T follicular helper cell (primary cell): Measurements from ENCODE around the gene TRPT1.

Source experiments
- DNase-seq: peaks from one replicate; pipeline ENCODE4 v3.0.0-alpha.2; 2020; ENCODE audit warnings: low read depth
- total RNA-seq, 2 experiments: gene quantifications; one replicate each; lab custom pipeline; 2026; lab: John Stamatoyannopoulos, UW

Gene TRPT1, protein sequence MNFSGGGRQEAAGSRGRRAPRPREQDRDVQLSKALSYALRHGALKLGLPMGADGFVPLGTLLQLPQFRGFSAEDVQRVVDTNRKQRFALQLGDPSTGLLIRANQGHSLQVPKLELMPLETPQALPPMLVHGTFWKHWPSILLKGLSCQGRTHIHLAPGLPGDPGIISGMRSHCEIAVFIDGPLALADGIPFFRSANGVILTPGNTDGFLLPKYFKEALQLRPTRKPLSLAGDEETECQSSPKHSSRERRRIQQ
- 16.2 to 22.0 reads per million in 2 experiments for total RNA-seq

DNA sequence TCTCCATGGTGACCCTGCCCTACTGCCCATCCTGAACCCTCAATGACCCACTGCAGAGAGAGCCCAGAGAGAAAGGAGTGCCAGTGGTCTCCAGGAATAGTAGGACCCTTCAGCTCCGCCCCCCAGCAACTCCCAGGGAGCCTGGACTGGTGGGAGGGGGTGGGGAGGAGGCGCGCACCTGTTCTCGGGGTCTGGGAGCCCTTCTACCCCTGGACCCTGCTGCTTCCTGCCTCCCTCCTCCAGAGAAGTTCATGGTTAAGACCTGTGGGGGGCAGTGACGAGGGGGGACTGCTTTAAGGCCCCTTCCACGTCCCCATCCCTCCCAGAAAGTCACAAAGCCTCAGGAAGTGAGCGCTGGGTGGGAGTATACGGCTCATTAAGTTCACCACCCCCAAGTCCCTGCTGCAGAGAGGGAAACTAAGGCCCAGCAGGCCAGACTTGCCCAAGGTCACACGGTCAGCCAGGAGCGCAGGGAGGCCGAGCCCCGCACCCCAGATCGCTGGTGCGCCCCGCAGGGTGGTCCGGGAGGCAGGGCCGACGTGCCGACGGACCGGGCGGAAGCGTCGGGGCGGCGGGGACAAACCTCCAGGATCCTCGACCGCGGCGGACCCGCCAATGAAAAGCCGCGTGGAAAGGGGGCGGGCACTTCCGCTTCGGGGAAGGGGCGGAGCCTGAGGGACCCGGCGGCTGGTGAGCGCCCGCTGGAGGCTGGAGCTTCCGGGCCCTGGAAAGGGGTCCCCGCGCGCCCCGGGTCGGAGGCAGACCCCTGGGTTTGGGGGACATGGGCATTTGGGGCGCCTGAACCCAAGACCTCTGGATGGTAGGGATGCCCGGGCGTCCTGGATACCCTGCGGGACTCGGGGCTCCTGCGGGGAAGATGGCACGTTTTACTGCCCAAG, at the start of gene TRPT1, which contains the start of gene NUDT22:
Gene TRPT1, minus strand, starts transcription at position 579 of the 899 bp plus-strand sequence. Its CDS starts 326 bp downstream, at position 253.
Gene NUDT22, plus strand, starts transcription at position 667 of the 899 bp plus-strand sequence. CDS start 379 bp downstream, outside the sequence.
- DNase-seq, result peak; percentile 85

DNA sequence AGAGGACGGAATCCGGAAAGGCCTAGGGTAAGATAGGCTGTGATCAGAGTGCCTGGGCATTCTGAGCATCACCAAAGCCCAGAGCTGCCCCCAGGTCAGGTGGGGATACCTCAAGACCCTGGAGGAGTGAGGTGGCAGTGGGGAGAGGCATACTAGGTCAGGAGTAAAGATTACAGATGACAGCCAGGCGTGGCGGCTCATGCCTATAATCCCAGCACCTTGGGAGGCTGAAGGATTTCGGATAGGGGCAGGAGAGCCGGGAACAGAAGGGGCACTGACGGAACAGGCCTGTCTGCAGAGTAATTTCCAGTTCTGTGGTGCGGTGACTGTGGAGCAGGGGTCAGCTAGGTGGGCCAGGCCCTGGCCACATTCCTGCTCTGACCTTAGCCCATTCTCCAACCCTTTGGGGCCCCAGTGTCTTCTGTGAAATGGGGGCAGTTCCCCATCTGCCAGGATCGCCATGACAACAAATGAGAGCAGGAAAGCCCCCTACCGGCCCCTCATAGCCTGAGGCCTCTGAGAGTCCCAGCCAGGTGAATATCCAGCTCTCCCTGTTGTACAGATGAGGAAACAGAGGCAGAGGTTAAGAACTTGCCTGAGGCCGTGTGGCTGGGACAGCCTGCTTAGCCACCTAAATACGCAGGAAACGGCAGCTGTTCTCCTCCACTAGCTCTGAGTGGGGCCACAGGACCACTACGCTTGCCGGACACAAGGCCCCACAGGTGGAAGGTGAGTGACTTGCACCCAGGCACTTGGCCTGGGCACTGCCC, 49.2 kb upstream of the TRPT1 start:
- DNase-seq, result no peak

DNA sequence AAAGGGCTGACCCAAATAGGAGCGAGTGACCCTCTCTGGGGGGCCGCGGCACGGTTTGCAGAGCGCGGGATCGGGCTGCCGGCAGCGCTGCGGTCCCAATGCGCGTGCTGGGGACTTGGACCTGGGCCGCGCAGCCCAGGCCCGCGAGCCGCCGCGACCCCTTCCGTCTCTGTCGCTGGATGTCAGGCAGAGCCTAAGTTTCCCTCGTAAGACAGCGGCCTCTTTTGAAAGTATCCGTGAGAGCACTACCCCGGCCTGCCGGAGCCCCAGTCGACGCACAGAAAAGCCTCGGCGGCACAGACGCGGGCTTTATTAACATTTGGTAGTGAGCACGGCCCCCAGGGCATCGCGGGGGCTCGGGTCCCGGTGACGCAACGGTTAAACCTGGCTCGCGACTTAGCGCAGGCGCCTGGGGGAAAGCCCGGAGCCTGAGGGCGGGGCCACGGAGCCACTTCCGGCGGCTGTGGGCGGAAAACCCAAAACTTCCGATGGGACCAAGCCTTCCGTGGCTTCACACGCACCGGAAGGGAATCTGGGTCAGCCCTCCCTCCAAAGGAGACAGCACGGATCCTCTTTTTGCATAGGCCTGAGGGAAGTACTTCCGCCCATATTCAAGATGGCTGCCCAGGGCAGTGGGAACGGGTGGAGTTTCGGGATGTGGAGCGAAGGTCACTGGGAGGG, 43.7 kb upstream of the TRPT1 start:
- peak; percentile 96 for DNase-seq

DNA sequence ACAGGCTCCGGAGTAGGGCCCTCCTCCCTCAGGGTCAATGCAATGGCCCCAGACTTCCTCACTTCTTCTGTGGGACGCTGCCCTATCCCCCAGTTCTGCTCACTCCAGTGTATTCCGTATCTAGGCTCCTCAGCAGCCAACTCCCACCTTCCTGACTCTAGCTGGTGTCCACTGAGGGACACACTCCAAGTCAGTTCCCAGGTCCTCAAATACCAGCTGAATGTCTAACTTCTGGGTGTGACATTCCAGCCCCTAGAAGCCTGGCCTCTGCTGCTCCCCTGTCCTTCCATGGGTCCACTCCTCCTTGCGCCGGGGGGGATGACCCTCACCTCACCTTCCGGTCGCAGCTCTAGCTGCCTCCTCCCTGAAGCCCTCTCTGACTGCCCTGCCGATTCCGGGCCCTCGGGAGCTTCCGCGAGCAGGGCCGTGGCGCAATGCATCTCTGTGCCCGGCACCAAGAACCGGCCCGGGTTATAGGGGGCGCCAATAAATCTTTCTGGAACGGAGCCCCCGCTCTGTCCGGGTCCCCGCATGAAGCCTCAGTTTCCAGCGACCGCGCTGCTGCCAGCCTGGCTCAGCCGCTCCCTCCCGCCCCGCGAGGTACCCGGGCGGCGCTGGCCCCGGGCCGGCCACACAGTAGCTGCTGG, 43.0 kb upstream of the TRPT1 start:
- no peak for DNase-seq

DNA sequence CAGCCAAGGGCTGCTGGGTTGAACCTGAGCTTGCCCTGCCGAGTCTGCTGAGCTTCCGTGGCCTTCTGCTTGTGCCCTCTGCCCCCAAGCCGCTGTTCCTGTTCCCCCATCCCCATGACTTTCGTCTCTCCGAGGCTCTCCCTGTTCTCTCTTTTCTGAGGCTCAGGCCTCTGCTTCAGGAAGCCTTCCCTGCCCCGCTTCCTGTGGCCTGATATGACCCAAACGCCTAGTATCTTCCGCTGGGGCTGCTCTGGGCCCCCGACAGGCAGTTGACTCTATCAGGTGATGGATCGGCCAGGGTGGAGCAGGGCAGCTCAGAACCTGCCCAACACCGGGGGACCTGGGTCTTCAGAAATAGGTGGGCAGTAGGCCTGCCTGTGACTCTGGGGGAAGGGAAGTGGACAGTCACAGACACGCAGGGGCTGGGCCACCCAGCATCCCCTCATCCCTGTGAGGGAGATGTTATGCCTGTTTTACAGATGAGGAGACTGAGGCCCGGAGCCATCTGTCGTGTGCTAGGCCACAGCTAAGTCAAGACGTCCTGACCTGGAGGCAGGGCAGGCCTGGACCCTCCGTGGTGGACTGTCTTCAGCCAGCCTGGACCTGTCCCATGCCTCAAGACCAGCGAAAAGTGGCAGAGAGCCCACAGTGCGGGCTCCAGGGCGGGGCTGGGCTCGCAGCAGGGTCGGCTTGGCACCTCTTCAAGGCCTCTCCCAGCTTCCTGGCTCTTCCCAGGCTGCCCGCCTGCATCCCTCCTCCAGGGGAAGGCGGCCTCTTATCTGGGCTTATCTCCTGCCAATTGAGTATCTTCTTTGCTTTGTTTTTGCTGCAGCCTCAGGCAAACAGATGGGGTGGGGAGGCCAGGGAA, 42.3 kb upstream of the TRPT1 start:
- no peak for DNase-seq

DNA sequence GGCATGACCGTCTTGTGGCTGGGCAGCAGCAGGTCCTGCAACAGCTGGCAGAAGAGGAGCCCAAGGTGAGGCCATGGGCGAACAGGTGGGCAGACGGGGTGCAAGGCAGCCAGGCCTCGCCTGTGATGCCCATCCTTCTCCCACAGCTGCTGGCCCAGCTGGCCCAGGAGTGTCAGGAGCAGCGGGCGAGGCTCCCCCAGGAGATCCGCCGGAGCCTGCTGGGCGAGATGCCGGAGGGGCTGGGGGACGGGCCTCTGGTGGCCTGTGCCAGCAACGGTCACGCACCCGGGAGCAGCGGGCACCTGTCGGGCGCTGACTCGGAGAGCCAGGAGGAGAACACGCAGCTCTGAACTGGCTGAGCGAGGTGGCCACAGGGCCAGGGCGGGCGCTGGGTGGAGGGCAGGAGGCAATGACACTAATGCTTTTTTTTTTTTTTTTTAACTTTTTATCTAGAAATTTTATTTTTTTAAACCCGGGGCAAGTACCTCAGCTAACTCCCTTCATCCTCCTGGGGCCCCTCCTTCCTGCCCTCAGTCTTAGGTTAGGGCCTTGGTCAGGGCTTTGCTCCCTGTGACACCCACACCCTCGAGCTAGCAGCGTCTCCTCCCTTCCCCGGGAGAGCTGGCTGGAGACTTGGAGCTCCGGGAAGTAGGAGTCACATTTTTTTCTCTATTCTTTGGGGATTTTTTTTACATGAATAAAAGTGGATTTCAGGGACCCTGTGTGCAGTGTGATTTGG, 41.4 kb upstream of the TRPT1 start:
- DNase-seq, result no peak

DNA sequence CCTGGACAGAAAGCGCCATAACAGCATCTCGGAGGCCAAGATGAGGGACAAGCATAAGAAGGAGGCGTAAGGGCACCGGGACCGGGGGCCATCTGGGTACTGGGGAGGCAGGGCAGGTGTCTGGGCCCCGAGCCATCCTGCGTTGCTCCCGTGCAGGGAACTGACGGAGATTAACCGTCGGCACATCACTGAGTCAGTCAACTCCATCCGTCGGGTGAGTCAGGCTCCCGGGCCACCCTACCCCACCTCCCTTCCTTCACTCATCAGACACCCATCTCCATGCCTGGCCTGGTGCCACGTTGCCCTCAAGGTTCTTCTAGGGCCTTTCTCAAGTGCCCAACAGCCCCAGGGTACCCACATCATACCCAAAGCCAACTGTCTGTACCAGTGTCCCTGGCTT, 40.4 kb upstream of the TRPT1 start:
- no peak for DNase-seq

DNA sequence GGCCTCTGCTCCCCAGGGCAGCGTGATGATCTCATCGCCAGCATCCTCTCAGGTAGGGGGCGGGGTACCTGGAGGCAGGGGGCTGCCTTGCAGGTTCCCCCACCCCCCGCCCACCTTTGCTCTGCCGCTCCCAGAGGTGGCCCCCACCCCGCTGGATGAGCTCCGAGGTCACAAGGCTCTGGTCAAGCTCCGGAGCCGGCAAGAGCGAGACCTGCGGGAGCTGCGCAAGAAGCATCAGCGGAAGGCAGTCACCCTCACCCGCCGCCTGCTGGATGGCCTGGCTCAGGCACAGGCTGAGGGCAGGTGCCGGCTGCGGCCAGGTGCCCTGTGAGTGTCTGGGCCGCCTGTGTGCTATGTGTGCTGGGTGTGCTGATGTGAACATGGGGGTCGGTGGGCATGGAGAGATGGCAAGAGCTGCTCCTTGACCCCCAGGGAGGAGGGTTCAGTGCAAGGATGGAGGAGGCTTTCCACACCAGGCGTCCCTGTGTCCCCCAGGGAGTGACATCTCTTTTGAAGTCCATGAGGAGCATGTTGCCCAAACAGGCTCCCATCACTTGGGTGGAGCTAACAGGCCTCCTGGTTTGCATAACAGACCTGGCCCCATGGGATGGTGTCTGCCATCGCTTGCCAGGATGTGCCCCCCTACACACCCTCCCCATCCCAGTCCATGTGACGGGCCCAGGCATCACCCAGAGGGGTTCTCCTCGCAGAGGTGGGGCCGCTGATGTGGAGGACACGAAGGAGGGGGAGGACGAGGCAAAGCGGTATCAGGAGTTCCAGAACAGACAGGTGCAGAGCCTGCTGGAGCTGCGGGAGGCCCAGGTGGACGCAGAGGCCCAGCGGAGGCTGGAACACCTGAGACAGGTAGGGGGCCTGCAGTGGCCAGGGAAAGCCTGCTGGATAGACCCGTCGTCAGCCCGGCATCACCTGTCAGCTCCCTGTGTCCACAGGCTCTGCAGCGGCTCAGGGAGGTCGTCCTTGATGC, 39.5 kb upstream of the TRPT1 start:
- no peak for DNase-seq

DNA sequence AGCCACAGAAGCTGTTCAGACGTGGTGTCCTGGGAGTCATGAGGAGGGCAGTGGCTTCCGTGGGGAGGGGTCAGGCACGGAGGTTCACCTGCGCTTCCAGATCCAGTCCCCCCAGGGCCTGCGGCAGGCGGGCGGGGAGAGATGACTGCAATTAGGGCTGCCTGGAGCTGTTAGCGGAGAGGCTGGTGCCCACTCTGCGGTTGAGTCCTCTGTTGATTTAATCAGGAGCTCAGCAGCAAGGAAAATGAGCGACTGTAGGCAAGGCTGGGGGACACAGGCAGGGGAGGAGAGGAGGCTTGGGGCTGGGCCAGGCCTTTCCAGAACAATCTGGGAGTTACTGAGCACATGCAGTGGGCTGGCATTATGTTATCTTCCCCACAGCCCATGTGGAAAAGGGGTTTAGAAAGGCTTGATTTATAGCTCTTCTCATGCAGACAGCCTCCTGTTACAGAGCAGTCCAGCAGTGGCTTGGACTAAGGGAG, 38.4 kb upstream of the TRPT1 start:
- DNase-seq, result no peak

DNA sequence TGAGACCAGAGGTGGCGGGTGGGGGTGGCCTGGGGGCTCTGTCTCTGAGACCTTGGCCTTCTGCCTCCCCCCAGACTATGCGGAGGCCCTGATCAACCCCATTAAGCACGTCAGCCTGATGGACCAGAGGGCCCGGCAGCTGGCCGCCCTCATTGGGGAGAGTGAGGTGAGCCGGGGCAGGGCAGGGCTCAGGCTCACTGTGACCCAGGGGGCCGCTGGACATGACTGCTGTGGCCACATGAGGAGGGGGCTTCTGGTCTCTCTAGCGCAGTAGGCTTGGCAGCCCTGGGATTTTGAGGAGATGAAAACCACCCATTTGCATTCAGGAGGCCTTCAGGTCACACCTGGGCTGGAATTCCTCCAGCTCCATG, 37.9 kb upstream of the TRPT1 start:
- DNase-seq, result no peak

DNA sequence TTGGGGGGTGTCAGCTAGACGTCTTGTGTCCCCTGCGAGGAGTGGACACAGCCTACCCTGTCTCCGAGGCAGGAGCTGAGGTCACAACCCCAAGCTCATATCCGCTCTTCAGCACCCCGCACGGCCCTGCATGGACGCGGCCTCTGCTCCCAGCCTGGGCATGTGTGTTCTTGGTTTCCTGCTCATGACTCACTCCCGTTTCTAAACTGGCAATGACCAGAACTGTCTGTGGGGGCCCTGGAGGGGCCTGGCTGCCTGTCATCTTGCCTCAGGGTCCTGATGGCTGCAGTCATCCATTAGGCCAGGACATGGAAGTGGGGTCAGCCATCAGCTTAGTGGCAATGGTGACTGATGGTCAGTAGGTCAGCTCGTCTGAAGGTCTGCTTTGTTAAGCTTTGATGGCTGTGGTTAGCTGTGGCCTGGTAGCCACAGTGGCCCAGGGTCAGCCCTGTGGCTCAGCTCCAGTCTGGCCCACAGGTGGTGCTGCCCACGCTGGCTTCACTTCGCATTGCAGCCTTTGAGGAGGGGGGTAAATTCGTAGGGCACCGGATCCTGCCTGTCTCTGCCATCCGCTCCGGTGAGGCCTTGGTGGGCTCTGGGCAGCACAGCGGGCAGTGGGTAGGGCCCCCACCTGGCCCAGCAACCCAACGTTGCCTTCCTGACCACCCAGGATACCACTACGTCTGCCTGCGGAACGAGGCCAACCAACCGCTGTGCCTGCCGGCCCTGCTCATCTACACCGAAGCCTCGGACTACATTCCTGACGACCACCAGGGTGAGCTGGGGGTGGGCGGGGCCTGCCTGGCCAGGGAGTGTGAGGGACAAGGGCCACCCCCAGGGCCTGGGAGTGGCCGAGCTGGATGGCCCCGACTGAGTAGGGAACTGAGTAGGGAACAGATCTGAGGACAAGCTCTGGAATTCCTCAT, 37.3 kb upstream of the TRPT1 start:
- DNase-seq, result no peak

DNA sequence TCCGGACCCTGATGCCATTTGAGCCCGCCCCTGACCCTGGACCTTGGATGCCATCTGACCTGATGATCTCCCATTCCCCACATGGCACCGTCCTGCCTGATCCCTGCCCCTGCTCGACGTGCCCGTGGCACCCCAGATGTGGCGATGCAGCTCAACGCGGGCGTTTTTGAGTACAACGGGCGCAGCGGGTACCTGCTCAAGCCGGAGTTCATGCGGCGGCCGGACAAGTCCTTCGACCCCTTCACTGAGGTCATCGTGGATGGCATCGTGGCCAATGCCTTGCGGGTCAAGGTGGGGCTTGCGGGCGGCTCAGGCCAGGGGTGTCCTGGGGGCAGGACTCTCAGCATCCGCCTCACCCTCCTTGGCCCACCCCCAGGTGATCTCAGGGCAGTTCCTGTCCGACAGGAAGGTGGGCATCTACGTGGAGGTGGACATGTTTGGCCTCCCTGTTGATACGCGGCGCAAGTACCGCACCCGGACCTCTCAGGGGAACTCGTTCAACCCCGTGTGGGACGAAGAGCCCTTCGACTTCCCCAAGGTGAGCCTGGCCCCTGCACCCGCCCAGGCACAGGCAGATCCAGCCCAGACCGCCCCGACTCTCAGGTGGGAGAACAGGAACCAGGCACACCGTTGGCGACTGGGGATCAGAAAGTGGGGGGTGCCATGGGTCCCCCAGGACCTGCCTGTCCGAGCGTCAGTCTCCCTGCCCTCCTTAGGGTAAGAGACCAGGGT, 36.5 kb upstream of the TRPT1 start:
- DNase-seq, result no peak

DNA sequence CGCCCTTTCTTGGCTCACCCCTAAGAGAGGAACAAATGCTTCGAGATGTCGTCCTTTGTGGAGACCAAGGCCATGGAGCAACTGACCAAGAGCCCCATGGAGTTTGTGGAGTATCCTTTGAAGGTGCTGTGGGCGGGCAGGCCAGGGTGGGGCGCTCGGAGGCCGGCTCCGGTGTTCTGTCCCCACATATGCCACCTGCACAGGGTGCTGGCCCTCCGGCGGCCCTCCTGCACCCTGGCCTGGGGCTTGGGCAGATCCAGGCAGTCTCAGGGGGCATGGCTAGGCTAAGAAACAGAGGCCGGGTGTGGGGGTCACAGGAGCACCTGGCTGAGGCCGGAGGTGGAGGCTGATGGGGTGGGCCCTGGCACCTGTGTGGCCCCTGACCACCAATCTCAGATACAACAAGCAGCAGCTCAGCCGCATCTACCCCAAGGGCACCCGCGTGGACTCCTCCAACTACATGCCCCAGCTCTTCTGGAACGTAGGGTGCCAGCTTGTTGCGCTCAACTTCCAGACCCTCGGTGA, 35.6 kb upstream of the TRPT1 start:
- DNase-seq, result no peak

DNA sequence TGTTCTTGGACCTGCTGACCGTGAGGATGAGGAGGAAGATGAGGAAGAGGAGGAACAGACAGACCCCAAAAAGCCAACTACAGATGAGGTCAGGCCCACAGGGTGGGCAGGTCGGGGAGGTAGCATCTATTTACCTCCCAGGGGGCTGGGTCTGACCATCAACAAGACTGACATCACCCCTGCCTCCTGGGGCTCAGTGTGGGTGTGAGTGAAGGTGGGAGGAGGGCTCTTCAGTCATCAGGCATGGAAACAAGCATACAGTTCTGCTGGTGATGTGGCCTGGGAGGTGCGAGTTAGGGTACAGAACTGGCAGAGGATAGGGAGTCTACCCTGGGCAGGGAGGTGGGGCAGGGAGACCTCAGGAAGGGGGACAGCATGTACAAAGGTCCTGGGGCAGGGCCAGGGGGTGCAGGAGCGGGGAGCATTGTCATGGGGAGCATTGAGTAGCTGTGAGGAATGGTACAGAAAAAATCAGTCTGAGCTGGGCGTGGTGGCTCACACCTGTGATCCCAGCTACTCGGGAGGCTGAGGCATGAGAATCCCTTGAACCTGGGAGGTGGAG, 34.2 kb upstream of the TRPT1 start:
- no peak for DNase-seq

DNA sequence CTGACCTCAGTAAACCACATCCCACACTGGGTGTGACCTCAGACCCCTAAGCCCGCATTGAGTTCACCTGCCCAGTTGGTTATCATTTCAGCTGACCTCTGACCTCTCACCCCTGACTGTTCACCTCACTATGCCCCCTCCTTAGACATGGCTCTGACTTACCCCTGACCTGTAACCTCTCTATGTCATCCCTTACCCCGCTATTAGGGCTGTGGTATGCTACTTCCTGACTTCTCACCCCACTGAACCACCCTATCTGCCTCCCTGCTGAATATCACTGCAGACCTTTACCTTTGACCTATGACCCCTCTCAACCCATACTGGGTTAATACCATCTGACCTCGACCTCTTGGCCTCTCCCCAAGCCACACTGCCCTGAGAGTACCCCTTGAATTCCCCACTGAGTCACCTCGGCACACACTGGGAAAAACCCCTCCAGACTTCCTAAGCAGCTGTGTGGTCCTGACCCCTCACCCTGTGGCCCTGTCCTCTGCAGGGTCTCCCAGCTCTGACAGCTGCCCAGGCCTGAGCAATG, 33.6 kb upstream of the TRPT1 start:
- DNase-seq, result no peak
